Measurements from ENCODE around the gene HSPB1.
"Not testable (repeated sequence)": the region's sequence is repeated elsewhere in the genome, so short reads cannot be mapped to it uniquely, and the experiment has no call there.

The HSPB1 gene

DNA sequence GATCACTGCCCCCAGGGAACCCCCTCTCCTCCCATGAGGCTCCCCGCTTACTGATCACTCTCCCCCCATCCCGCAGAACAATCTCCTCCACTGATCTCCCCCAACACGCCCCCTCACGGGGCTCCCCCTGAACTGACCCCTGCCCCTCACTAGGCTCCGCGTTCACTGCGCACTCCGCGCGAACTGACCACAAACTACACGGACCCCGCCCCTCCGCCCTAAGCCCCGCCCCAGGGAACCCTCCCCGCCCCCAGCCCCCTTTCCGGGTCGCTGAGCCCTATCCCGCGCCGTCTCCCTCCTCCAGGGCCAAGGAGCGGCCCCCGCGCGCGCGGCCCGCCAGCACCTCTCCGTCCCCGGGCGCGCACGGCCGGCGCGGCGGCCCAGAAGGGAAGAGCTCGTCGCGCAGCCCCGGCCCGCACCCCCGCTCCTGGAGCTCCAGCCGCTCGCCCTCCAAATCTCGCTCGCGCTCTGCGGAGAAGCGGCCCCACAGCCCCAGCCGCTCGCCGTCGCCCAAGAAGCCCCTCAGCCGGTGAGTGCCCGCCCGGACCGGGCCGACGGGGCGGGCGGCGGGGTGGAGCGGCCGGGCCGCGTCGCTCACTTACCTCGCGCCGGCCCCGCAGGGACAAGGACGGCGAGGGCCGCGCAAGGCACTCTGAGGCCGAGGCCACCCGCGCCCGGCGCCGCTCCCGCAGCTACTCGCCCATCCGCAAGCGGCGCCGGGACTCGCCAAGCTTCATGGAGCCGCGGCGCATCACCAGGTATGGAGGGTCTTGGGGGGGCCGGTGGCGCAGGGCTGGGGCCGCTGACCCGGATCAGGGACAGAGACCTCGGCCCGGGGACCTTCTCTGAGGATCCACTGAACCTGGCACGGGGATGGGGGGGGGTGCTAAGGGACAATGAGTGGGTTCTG is 19.9 kb upstream of the HSPB1 start:
- H3K4me3 ChIP-seq (ENCODE audit: low read depth in 1 of 2, low read length in 1 of 2), result no peak overlapping the region

GRCh38 chr7:76283254-76284159 is 19.0 kb upstream of the HSPB1 start:
- Histone ChIP-seq H3K9me3 (no peaks in the 10 kb centered on the region), H3K27ac (no peak overlapping the region), H3K4me1 (ENCODE audit: control insufficient read depth in 1 of 2, insufficient read depth in 1 of 2, low read depth in 1 of 2, low read length in 1 of 2) (peaks cover 4 to 14% of the 10 kb centered on the region in 2 experiments), H3K36me3 (no peaks in the 10 kb centered on the region), H3K4me3 (ENCODE audit: low read depth in 1 of 2, low read length in 1 of 2) (no peak overlapping the region), H3K27me3 (peaks cover 81% of the 10 kb centered on the region)
- no peak for TF ChIP-seq CTCF (IDR thresholded peaks at IDR 0.05)

More for the DNA sequence above, 19.9 kb upstream of the HSPB1 start:
- H3K9me3 ChIP-seq, result no peaks in the 10 kb centered on the region
- peaks cover 90% of the 10 kb centered on the region for H3K27me3 ChIP-seq
- TF ChIP-seq CTCF (IDR thresholded peaks at IDR 0.05), result no peak
- peaks cover 4 to 14% of the 10 kb centered on the region in 2 experiments for H3K4me1 ChIP-seq (ENCODE audit: control insufficient read depth in 1 of 2, insufficient read depth in 1 of 2, low read depth in 1 of 2, low read length in 1 of 2)
- H3K36me3 ChIP-seq, result no peaks in the 10 kb centered on the region
- H3K27ac ChIP-seq, result no peak overlapping the region

- Histone ChIP-seq H3K4me1 (ENCODE audit: control insufficient read depth in 1 of 2, insufficient read depth in 1 of 2, low read depth in 1 of 2, low read length in 1 of 2) (peaks cover 4 to 14% of the 10 kb centered on the region in 2 experiments), H3K4me3 (ENCODE audit: low read depth in 1 of 2, low read length in 1 of 2) (no peak overlapping the region), H3K27me3 (peaks cover 59% of the 10 kb centered on the region), H3K9me3 (no peaks in the 10 kb centered on the region), H3K27ac (no peak overlapping the region), H3K36me3 (no peaks in the 10 kb centered on the region)
- TF ChIP-seq CTCF (IDR thresholded peaks at IDR 0.05), result no peak
Observed at GRCh38 chr7:76285604-76286374, 16.7 kb upstream of the HSPB1 start.

- H3K4me1 ChIP-seq (ENCODE audit: control insufficient read depth in 1 of 2, insufficient read depth in 1 of 2, low read depth in 1 of 2, low read length in 1 of 2), result peaks cover 6 to 16% of the 10 kb centered on the region in 2 experiments
- no peak overlapping the region for H3K27ac ChIP-seq
- no peaks in the 10 kb centered on the region for H3K9me3 ChIP-seq
- peaks cover 48% of the 10 kb centered on the region for H3K27me3 ChIP-seq
- H3K36me3 ChIP-seq, result no peaks in the 10 kb centered on the region
- no peak overlapping the region for H3K4me3 ChIP-seq (ENCODE audit: low read depth in 1 of 2, low read length in 1 of 2)
- TF ChIP-seq CTCF (IDR thresholded peaks at IDR 0.05), result no peak
Observed at GRCh38 chr7:76286842-76287403, 15.6 kb upstream of the HSPB1 start.

DNA sequence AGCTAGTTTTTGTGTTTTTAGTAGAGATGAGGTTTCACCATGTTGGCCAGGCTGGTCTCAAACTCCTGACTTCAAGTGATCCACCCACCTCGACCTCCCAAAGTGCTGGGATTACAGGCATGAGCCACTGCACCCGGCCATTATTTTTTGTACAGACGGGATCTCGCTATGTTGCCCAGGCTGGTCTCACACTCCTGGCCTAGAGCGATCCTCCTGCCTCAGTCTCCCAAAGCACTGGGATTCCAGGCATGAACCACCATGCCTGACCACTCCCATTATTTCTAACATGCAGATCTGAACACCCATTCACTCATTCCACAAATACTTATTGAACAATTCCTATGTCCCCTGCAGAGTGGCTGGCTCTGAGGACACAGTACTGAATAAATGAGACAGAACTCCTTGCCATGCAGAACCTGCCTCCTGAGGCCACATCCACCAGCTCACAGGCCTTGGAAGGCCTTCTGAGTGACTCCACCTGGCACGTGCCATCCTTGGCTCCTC is 11.6 kb upstream of the HSPB1 start:
- peaks cover 11% of the 10 kb centered on the region in 2 experiments for H3K4me1 ChIP-seq (ENCODE audit: control insufficient read depth in 1 of 2, insufficient read depth in 1 of 2, low read depth in 1 of 2, low read length in 1 of 2)
- H3K27me3 ChIP-seq, result peaks cover 24% of the 10 kb centered on the region
- not testable (repeated sequence) for H3K27ac ChIP-seq

More for the DNA sequence above, 11.6 kb upstream of the HSPB1 start:
- not testable (repeated sequence) for H3K36me3 ChIP-seq; H3K4me3 ChIP-seq (ENCODE audit: low read depth in 1 of 2, low read length in 1 of 2); H3K9me3 ChIP-seq
